HFFc6 (cell line): ENCODE measurements around the gene TEC. TPM values are rescaled to one million over a fixed set of nuclear protein-coding genes. Genes with fewer than 3 reads are reported as not detected.

Source experiments
- DNase-seq: peaks from one replicate; pipeline ENCODE4 v3.0.0-alpha.2; 2018
- H3K27ac Mint-ChIP-seq: 2 replicates; pipeline ENCODE4 v1.8.0; 2020; ENCODE audit warnings: mild to moderate bottlenecking, mixed read lengths
- H3K27me3 Mint-ChIP-seq: 2 replicates; pipeline ENCODE4 v1.8.0; 2021; ENCODE audit warnings: mild to moderate bottlenecking, moderate library complexity, mixed read lengths; ENCODE audit not compliant: insufficient read depth
- H3K36me3 Mint-ChIP-seq: 2 replicates; pipeline ENCODE4 v1.8.0; 2021; ENCODE audit warnings: low read depth, mixed read lengths
- H3K4me1 Mint-ChIP-seq: 2 replicates; pipeline ENCODE4 v1.8.0; 2020; ENCODE audit warnings: low read depth, mixed read lengths
- H3K4me3 Mint-ChIP-seq: 2 replicates; pipeline ENCODE4 v1.8.0; 2020; ENCODE audit warnings: mild to moderate bottlenecking, moderate library complexity, mixed read lengths
- H3K9me3 Mint-ChIP-seq: 2 replicates; pipeline ENCODE4 v1.8.0; 2020; ENCODE audit warnings: mild to moderate bottlenecking, mixed read lengths
- CTCF ChIP-seq: fragments of 200-600 bp; sonication (generic); IDR thresholded peaks from 2 replicates; pipeline ENCODE4 v1.5.0; 2021; ENCODE audit warnings: antibody characterized with exemption, mild to moderate bottlenecking
- total RNA-seq, 6 experiments: library from RNA; stranded (reverse); fragmentation: NEBNext Ultra II Directional; extraction: Animal tissue kit (Norgen Biotek cat#: 25700); gene quantifications; 2 replicates in 1 of 6; 3 replicates in 5 of 6; pipeline ENCODE4 v1.2.3, GENCODE V29; 2021

Gene TEC
- total RNA-seq, 6 experiments from 2014 or later: 0.23 TPM; not detected in 5

- Mint-ChIP-seq H3K4me1 (no peaks in the 10 kb centered on the region), H3K27ac (no peak overlapping the region), H3K9me3 (no peaks in the 10 kb centered on the region), H3K36me3 (no peaks in the 10 kb centered on the region), H3K4me3 (no peak overlapping the region), H3K27me3 (peaks cover 8% of the 10 kb centered on the region; the same call in 1 of the 2 replicates)
- DNase-seq: no peak
- TF ChIP-seq CTCF: no peak
Observed at GRCh38 chr4:48244665-48245064, 25.0 kb downstream of the TEC start.

- peaks cover 8% of the 10 kb centered on the region; the same call in 1 of the 2 replicates for H3K27me3 Mint-ChIP-seq
- DNase-seq: no peak
- H3K27ac Mint-ChIP-seq: no peak overlapping the region
- no peaks in the 10 kb centered on the region for H3K36me3 Mint-ChIP-seq
- no peak for TF ChIP-seq CTCF
- no peaks in the 10 kb centered on the region for H3K4me1 Mint-ChIP-seq
- H3K9me3 Mint-ChIP-seq: no peaks in the 10 kb centered on the region
- no peak overlapping the region for H3K4me3 Mint-ChIP-seq
Observed at GRCh38 chr4:48243887-48244286, 25.8 kb downstream of the TEC start.

GRCh38 chr4:48243429-48243828, 26.2 kb downstream of the TEC start:
- no peaks in the 10 kb centered on the region for H3K4me1 Mint-ChIP-seq
- no peak overlapping the region for H3K4me3 Mint-ChIP-seq
- no peak for TF ChIP-seq CTCF
- DNase-seq: no peak
- no peaks in the 10 kb centered on the region for H3K9me3 Mint-ChIP-seq
- peaks cover 4% of the 10 kb centered on the region; the same call in 1 of the 2 replicates for H3K27me3 Mint-ChIP-seq
- no peaks in the 10 kb centered on the region for H3K36me3 Mint-ChIP-seq
- no peak overlapping the region for H3K27ac Mint-ChIP-seq

GRCh38 chr4:48242511-48243195, 27.0 kb downstream of the TEC start:
- H3K27me3 Mint-ChIP-seq: peaks cover 4% of the 10 kb centered on the region; the same call in 1 of the 2 replicates
- TF ChIP-seq CTCF: no peak
- no peak overlapping the region for H3K4me3 Mint-ChIP-seq
- H3K27ac Mint-ChIP-seq: no peak overlapping the region
- DNase-seq: no peak
- H3K4me1 Mint-ChIP-seq: no peaks in the 10 kb centered on the region
- no peaks in the 10 kb centered on the region for H3K36me3 Mint-ChIP-seq
- no peaks in the 10 kb centered on the region for H3K9me3 Mint-ChIP-seq

- no peak for DNase-seq
- H3K27ac Mint-ChIP-seq: no peak overlapping the region
- H3K27me3 Mint-ChIP-seq: peaks cover 4% of the 10 kb centered on the region; the same call in 1 of the 2 replicates
- TF ChIP-seq CTCF: no peak
- H3K36me3 Mint-ChIP-seq: no peaks in the 10 kb centered on the region
- H3K4me3 Mint-ChIP-seq: no peak overlapping the region
- H3K4me1 Mint-ChIP-seq: no peaks in the 10 kb centered on the region
- H3K9me3 Mint-ChIP-seq: no peaks in the 10 kb centered on the region
Observed at GRCh38 chr4:48241731-48242130, 27.9 kb downstream of the TEC start.
